ENCODE measurements around the gene GRIP1.

GRIP1 gene

DNA sequence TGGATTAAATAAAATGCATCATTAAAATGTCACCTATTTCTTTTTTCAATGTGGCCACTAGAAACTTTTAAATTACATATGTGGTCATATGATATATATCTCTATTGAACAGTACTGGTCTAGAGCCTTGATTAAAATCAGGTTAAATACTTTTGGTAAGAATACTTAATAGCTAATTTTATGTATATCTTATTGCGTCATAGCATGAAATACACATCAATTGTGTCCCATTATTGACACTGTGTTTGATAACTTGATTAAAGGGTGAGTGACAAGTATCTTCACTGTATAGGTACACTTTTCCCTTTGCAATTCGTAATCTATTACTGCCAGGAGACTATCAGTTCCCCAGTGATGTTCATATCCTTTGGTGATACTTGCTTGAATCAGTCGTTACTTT, 381.0 kb downstream of the GRIP1 start:
- DNase-seq (ENCODE audit: low read depth in 2 of 2) = no peak
- H3K4me3 ChIP-seq (replicated peaks in 1 of 2; ENCODE audit: low read depth in 2 of 2, low read length in 2 of 2) = no peak overlapping the region
- TF ChIP-seq, protein P1, sequence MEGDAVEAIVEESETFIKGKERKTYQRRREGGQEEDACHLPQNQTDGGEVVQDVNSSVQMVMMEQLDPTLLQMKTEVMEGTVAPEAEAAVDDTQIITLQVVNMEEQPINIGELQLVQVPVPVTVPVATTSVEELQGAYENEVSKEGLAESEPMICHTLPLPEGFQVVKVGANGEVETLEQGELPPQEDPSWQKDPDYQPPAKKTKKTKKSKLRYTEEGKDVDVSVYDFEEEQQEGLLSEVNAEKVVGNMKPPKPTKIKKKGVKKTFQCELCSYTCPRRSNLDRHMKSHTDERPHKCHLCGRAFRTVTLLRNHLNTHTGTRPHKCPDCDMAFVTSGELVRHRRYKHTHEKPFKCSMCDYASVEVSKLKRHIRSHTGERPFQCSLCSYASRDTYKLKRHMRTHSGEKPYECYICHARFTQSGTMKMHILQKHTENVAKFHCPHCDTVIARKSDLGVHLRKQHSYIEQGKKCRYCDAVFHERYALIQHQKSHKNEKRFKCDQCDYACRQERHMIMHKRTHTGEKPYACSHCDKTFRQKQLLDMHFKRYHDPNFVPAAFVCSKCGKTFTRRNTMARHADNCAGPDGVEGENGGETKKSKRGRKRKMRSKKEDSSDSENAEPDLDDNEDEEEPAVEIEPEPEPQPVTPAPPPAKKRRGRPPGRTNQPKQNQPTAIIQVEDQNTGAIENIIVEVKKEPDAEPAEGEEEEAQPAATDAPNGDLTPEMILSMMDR (IDR thresholded peaks at IDR 0.05; ENCODE audit: low read depth, low read length) = no peak

All from cardiac fibroblast (primary cell).